ENCODE data around the gene CHMP2B. TPM values are rescaled to one million over a fixed set of nuclear protein-coding genes. Genes with fewer than 3 reads are reported as not detected.
A peak's percentile ranks its signal among the peaks of the same experiment; 100 is the strongest.
"Not testable (repeated sequence)": the region's sequence is repeated elsewhere in the genome, so short reads cannot be mapped to it uniquely, and the experiment has no call there.

Gene CHMP2B
- total RNA-seq, 1 donor from 2014 or later: 18.1 TPM

GRCh38 chr3:87228316-87228715 lies 1.2 kb downstream of the CHMP2B start:
- ATAC-seq (no peak), DNase-seq (ENCODE audit: low spot score) (no peak)

GRCh38 chr3:87229113-87229512 lies 2.0 kb downstream of the CHMP2B start:
- DNase-seq (ENCODE audit: low spot score): no peak
- no peak for ATAC-seq

GRCh38 chr3:87233805-87234204 lies 6.7 kb downstream of the CHMP2B start:
- ATAC-seq (no peak), DNase-seq (ENCODE audit: low spot score) (no peak)

- no peak for DNase-seq (ENCODE audit: low spot score)
- ATAC-seq: no peak
Measured at GRCh38 chr3:87236093-87236492, 9.0 kb downstream of the CHMP2B start.

GRCh38 chr3:87246662-87247429 lies 19.7 kb downstream of the CHMP2B start:
- ATAC-seq: no peak

GRCh38 chr3:87247430-87247773 lies 20.3 kb downstream of the CHMP2B start:
- no peak for DNase-seq (ENCODE audit: low spot score)
- ATAC-seq: no peak

More at GRCh38 chr3:87246662-87247429, 19.7 kb downstream of the CHMP2B start:
- no peak for DNase-seq (ENCODE audit: low spot score)

- ATAC-seq; DNase-seq (ENCODE audit: low spot score): not testable (repeated sequence)
Measured at GRCh38 chr3:87248231-87248630, 21.1 kb downstream of the CHMP2B start.

GRCh38 chr3:87248831-87249230 lies 21.7 kb downstream of the CHMP2B start:
- DNase-seq (ENCODE audit: low spot score) (no peak), ATAC-seq (no peak)

GRCh38 chr3:87250009-87250408 lies 22.9 kb downstream of the CHMP2B start:
- ATAC-seq (no peak), DNase-seq (ENCODE audit: low spot score) (no peak)

- peak; percentile 87 for ATAC-seq
- no peak for DNase-seq (ENCODE audit: low spot score)
Measured at GRCh38 chr3:87260270-87260669, 33.2 kb downstream of the CHMP2B start.

GRCh38 chr3:87261925-87262324 lies 34.8 kb downstream of the CHMP2B start:
- no peak for DNase-seq (ENCODE audit: low spot score)
- peak; percentile 40 for ATAC-seq

GRCh38 chr3:87267953-87268645 lies 41.0 kb downstream of the CHMP2B start:
- ATAC-seq: peak; percentile 72
- DNase-seq (ENCODE audit: low spot score): no peak

GRCh38 chr3:87268646-87269211 lies 41.6 kb downstream of the CHMP2B start:
- DNase-seq (ENCODE audit: low spot score): no peak
- ATAC-seq: peak; percentile 23

GRCh38 chr3:87269723-87270122 lies 42.6 kb downstream of the CHMP2B start:
- ATAC-seq: no peak
- no peak for DNase-seq (ENCODE audit: low spot score)

- ATAC-seq: no peak
- no peak for DNase-seq (ENCODE audit: low spot score)
Measured at GRCh38 chr3:87270908-87271700, 44.0 kb downstream of the CHMP2B start.

GRCh38 chr3:87272718-87273341 lies 45.7 kb downstream of the CHMP2B start:
- ATAC-seq (no peak), DNase-seq (ENCODE audit: low spot score) (no peak)

GRCh38 chr3:87276484-87276883 lies 49.4 kb downstream of the CHMP2B start, which contains the start of gene POU1F1:
Gene POU1F1, minus strand, starts transcription at chr3:87276584. Its CDS starts 122 bp downstream, at chr3:87276462.
- ATAC-seq (no peak), DNase-seq (ENCODE audit: low spot score) (no peak)

GRCh38 chr3:87287011-87287410 lies 59.9 kb downstream of the CHMP2B start:
- ATAC-seq: no peak

GRCh38 chr3:87288446-87288845 lies 61.3 kb downstream of the CHMP2B start:
- ATAC-seq (no peak), DNase-seq (ENCODE audit: low spot score) (no peak)

More at GRCh38 chr3:87287011-87287410, 59.9 kb downstream of the CHMP2B start:
- no peak for DNase-seq (ENCODE audit: low spot score)

- peak; percentile 93 for ATAC-seq
- no peak for DNase-seq (ENCODE audit: low spot score)
Measured at GRCh38 chr3:87298111-87298718, 71.1 kb downstream of the CHMP2B start.

Measured in left lobe of liver (tissue), 2 donors.